Heart left ventricle (tissue), 16 donors: ENCODE results near the gene THUMPD2. TPM values are rescaled to one million over a fixed set of nuclear protein-coding genes. Genes with fewer than 3 reads are reported as not detected.

Experiments
- ATAC-seq, 4 donors: fragments of 200-7000 bp; cut with Tn5 transposase; one replicate each; pipeline ENCODE4 v1.9.1; 2020 to 2022; ENCODE audit warnings: moderate library complexity in 4 of 4, mild to moderate bottlenecking in 3 of 4, moderate number of reproducible peaks in 1 of 4
- DNase-seq, 5 donors: peaks; one replicate each; pipeline ENCODE4 v3.0.0-alpha.2; 2020
- H3K27ac ChIP-seq, 12 donors: fragments of 200-600 bp; sonication (generic) in 4 of 12; one replicate each; pipeline versions ENCODE4 v1.5.0 to v1.8.0; 2016 to 2022; ENCODE audit warnings: mild to moderate bottlenecking in 2 of 12
- H3K27me3 ChIP-seq, 9 donors: fragments of 200-600 bp; sonication (generic) in 2 of 9; one replicate each; pipeline versions ENCODE4 v1.5.1 to v1.8.0; 2016 to 2022; ENCODE audit warnings: mild to moderate bottlenecking in 3 of 9
- H3K36me3 ChIP-seq, 9 donors: fragments of 200-600 bp; sonication (generic) in 2 of 9; one replicate each; pipeline versions ENCODE4 v1.5.0 to v1.8.0; 2018 to 2022; ENCODE audit warnings: mild to moderate bottlenecking in 2 of 9
- H3K4me1 ChIP-seq, 12 donors: fragments of 200-600 bp; sonication (generic) in 4 of 12; one replicate each; pipeline versions ENCODE4 v1.5.0 to v1.8.0; 2016 to 2022; ENCODE audit warnings: mild to moderate bottlenecking in 3 of 12
- H3K4me3 ChIP-seq, 12 donors: fragments of 200-600 bp; sonication (generic) in 4 of 12; one replicate each; pipeline versions ENCODE4 v1.5.0 to v1.8.0; 2017 to 2022; ENCODE audit warnings: mild to moderate bottlenecking in 9 of 12, moderate library complexity in 4 of 12
- H3K9me3 ChIP-seq, 12 donors: fragments of 200-600 bp; sonication (generic) in 4 of 12; one replicate each; pipeline versions ENCODE4 v1.5.0 to v1.8.0; 2016 to 2022; ENCODE audit warnings: mild to moderate bottlenecking in 1 of 12
- POLR2A ChIP-seq, 2 donors: fragments of 450-650 bp; IDR thresholded peaks; one replicate each; pipeline ENCODE4 v1.6.1; 2017; ENCODE audit warnings: antibody characterized with exemption in 2 of 2, mild to moderate bottlenecking in 2 of 2, moderate library complexity in 2 of 2
- WGBS, 4 donors: extraction: QIAGEN DNeasy Blood & Tissue Kit in 2 of 4; methylation state at CpG; one replicate each; pipeline versions ENCODE4 v1.1.5 to v1.1.7; 2013 to 2018; 5-methylcytosine and 5-hydroxymethylcytosine counted together
- intact Hi-C, 10 donors: fragments of 100-400 bp; cut with DNase I; formaldehyde crosslinking; loops; one replicate each; pipeline versions ENCODE4 v1.11.1 to v1.14.2; 2022
- long read RNA-seq, 3 donors: library from polyadenylated mRNA; unstranded; transcript quantifications; one replicate each; pipeline ENCODE4 v2.0.0, GENCODE V29; 2020 to 2021
- polyA plus RNA-seq, 2 donors: library from polyadenylated mRNA; stranded (reverse); fragments of 200-250 nt; gene quantifications; one replicate each; pipeline ENCODE4 v1.2.3, GENCODE V29; 2013
- total RNA-seq, 9 donors: library from RNA; depleted of rRNA in 2 of 9; stranded (reverse); fragments of >200 nt in 2 of 9; fragmentation: NEBNext Ultra II Directional in 3 of 9; extraction: Animal tissue kit (Norgen Biotek cat#: 25700) in 3 of 9; gene quantifications; one replicate each; pipeline versions ENCODE4 v1.1.0 to v1.2.4, GENCODE V29; 2016 to 2023
- TF ChIP-seq, protein P1 (sequence below), 12 donors: fragments of 200-600 bp; sonication (generic) in 4 of 12; IDR thresholded peaks; one replicate each; pipeline versions ENCODE4 v1.5.0 to v1.8.0; 2018 to 2022; ENCODE audit warnings: antibody characterized with exemption in 12 of 12, mild to moderate bottlenecking in 5 of 12
- donor health status: ischemic (EF 13 %, LVEDD 7.1; RV severe dilation, severe dysfunction).
- donor health status: healthy with polysubstance abuse.
- donor health status: DM: no; HTN: yes; CAD: no.
- donor health status: DM: no; HTN: no; CAD: no.
- donor health status: ischemic (EF 25% LVEDD 6.9; RV normal size, moderate dysfunction).
- donor health status: ischemic (EF 25% LVEDD 5.7; RV mildly dilated, moderate dysfunction).
- donor health status: healthy.
- donor health status: DM: yes; HTN: yes; CAD: no.
- donor health status: ischemic (EF 35%, LVEDD 5.7; RV mildly dilated, moderate dysfunction).
- donor health status: nonischemic (EF 11% LVEDD 7.7; RV severe dilation, severe dysfunction).
- donor health status: DM: yes; HTN: yes; CAD: no.
- donor health status: PGD.
- donor health status: ischemic (EF 29% LVEDD 5.4; RV normal size, mild dysfunction).
- donor health status: nonischemic (EF 23%, LVEDD 6.1; RV moderate dilation, normal function).

Gene THUMPD2, protein sequence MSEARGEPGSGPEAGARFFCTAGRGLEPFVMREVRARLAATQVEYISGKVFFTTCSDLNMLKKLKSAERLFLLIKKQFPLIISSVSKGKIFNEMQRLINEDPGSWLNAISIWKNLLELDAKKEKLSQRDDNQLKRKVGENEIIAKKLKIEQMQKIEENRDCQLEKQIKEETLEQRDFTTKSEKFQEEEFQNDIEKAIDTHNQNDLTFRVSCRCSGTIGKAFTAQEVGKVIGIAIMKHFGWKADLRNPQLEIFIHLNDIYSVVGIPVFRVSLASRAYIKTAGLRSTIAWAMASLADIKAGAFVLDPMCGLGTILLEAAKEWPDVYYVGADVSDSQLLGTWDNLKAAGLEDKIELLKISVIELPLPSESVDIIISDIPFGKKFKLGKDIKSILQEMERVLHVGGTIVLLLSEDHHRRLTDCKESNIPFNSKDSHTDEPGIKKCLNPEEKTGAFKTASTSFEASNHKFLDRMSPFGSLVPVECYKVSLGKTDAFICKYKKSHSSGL
- total RNA-seq = 1 to 10 TPM; 3.6 to 6.2 (median 5.3) TPM
- 1 to 10 TPM; 5.2 to 5.9 TPM for polyA plus RNA-seq
- long read RNA-seq, donor 1, transcript THUMPD2-204 (10 exons, 1,970 nt) = major isoform, 5 of 9 reads
- long read RNA-seq, donor 1, partial matches to known transcripts = 0 of 9 reads
- long read RNA-seq, donor 1, other reads (novel, unspliced or antisense) = 4 of 9 reads
- long read RNA-seq, donor 2, transcript THUMPD2-204 (10 exons, 1,970 nt) = major isoform, 10 of 21 reads
- long read RNA-seq, donor 2, partial matches to known transcripts = 2 of 21 reads
- long read RNA-seq, donor 2, other reads (novel, unspliced or antisense) = 7 of 21 reads
- long read RNA-seq, donor 3, transcript THUMPD2-204 (10 exons, 1,970 nt) = major isoform, 7 of 12 reads
- long read RNA-seq, donor 3, partial matches to known transcripts = 1 of 12 reads
- long read RNA-seq, donor 3, other reads (novel, unspliced or antisense) = 4 of 12 reads

DNA sequence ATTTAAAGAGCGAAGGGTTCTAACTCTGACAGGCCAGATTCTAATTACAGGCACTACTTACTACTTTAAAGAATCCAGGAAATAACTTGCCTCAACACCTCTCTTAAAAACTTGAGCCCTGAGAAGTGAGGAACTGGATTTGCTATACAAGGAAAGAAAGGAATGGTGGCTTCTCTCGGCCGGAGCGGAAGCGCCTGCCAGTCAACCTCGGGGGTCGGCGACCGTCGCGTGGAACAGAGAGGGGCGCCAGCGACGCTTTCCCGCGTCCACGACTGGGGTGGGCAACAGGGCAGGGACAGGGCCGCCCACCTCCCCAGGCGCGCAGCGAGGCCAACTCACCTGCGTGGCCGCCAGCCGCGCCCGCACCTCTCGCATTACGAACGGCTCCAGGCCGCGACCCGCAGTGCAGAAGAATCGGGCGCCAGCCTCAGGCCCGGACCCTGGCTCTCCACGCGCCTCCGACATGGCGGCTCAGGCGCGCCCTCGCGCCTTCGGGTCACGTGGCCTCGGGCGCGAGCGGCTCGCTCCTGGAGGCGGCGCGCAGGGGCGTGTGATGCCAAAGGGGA lies at the start of gene THUMPD2:
Gene THUMPD2, minus strand, starts transcription at position 484 of the 566 bp plus-strand sequence. Its CDS starts 19 bp downstream, at position 465.
- H3K36me3 ChIP-seq = peaks cover 0 to 4% (median 0%) of the 10 kb centered on the region in 9 donors
- TF ChIP-seq, protein P1, sequence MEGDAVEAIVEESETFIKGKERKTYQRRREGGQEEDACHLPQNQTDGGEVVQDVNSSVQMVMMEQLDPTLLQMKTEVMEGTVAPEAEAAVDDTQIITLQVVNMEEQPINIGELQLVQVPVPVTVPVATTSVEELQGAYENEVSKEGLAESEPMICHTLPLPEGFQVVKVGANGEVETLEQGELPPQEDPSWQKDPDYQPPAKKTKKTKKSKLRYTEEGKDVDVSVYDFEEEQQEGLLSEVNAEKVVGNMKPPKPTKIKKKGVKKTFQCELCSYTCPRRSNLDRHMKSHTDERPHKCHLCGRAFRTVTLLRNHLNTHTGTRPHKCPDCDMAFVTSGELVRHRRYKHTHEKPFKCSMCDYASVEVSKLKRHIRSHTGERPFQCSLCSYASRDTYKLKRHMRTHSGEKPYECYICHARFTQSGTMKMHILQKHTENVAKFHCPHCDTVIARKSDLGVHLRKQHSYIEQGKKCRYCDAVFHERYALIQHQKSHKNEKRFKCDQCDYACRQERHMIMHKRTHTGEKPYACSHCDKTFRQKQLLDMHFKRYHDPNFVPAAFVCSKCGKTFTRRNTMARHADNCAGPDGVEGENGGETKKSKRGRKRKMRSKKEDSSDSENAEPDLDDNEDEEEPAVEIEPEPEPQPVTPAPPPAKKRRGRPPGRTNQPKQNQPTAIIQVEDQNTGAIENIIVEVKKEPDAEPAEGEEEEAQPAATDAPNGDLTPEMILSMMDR (IDR thresholded peaks at IDR 0.05) = no peak
- TF ChIP-seq POLR2A (IDR thresholded peaks at IDR 0.05) = peak in 1 of 2 donors; percentile 64
- peaks cover 0 to 7% (median 0%) of the 10 kb centered on the region in 12 donors for H3K9me3 ChIP-seq
- DNase-seq = peak; percentile 69 to 86 (median 75)
- peak within 1 kb of the TSS; percentile 62 to 93 (median 88) for H3K27ac ChIP-seq
- intact Hi-C loops = no loop called here
- H3K4me1 ChIP-seq = peaks cover 0 to 52% (median 20%) of the 10 kb centered on the region in 12 donors
- peak; percentile 71 to 94 (median 90) for ATAC-seq
- peak within 1 kb of the TSS; percentile 74 to 100 (median 94) for H3K4me3 ChIP-seq
- WGBS, 4 donors = 0 to 1% (median 0%) methylated on average over 14 to 54 of the region's 54 CpGs
- no peaks in the 10 kb centered on the region for H3K27me3 ChIP-seq

DNA sequence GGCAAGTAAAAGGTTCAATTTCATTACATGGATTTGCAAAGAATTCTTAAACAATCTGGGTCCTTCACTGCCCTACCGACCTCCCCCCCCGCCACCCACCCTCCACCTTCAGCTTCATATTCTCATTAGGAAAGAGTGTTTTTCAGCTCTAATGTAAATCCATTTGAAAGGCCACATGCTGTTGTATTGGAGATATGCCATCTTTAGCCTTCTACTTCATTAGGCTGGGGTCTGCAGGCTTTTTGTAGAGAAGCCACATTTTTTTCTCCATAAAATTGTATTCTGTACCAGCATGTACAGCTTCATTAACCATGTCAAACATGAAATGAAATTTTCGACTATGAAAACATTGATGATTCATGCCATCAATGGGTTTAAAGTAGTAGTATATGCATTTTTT lies 42.8 kb upstream of the THUMPD2 start:
- H3K27ac ChIP-seq = no peak overlapping the region
- H3K4me3 ChIP-seq = no peak overlapping the region
- intact Hi-C loops = no loop called here
- H3K9me3 ChIP-seq = peaks cover 0 to 2% (median 0%) of the 10 kb centered on the region in 12 donors
- TF ChIP-seq POLR2A (IDR thresholded peaks at IDR 0.05) = no peak
- TF ChIP-seq, protein P1 (IDR thresholded peaks at IDR 0.05) = no peak
- no peaks in the 10 kb centered on the region for H3K27me3 ChIP-seq
- no peaks in the 10 kb centered on the region for H3K4me1 ChIP-seq
- H3K36me3 ChIP-seq = no peaks in the 10 kb centered on the region
- WGBS, 4 donors = 66 to 85% (median 71%) methylated on average over 3 of the region's 3 CpGs
- DNase-seq = no peak
- no peak for ATAC-seq

- Histone ChIP-seq H3K4me3 (no peak overlapping the region), H3K27me3 (no peaks in the 10 kb centered on the region), H3K4me1 (no peaks in the 10 kb centered on the region), H3K36me3 (no peaks in the 10 kb centered on the region), H3K9me3 (peaks cover 0 to 10% (median 0%) of the 10 kb centered on the region in 12 donors), H3K27ac (no peak overlapping the region)
- intact Hi-C loops = no loop called here
- no peak for ATAC-seq
- TF ChIP-seq, protein P1 (IDR thresholded peaks at IDR 0.05) = no peak
- TF ChIP-seq POLR2A (IDR thresholded peaks at IDR 0.05) = no peak
- 74 to 81% (median 76%) methylated on average over 8 of the region's 8 CpGs for WGBS, 4 donors
- DNase-seq = no peak
Measured at GRCh38 chr2:39816845-39817244, 37.8 kb upstream of the THUMPD2 start.
